ENCODE results near the gene ENTPD1. TPM values are rescaled to one million over a fixed set of nuclear protein-coding genes. Genes with fewer than 3 reads are reported as not detected.

ENTPD1 gene
- total and polyA plus RNA-seq, 9 of the 15 experiments (the other 6 are each of a cell fraction or from before 2014, with no cell fraction given): 0.07 to 1.5 (median 0.37) TPM

GRCh38 chr10:95841661-95842498, 85.9 kb downstream of the ENTPD1 start (continued):
- no peak for TF ChIP-seq CGGBP1 (CRISPR knock-in tag; IDR thresholded peaks at IDR 0.05)
- no peak for TF ChIP-seq ZNF143 (CRISPR knock-in tag; IDR thresholded peaks at IDR 0.05)
- TF ChIP-seq CTCF (IDR thresholded peaks at IDR 0.05 in 2 of 3, conservative IDR thresholded peaks at IDR 0.05 in 1 of 3; ENCODE audit: insufficient read depth in 2 of 3, low read depth in 1 of 3, low read length in 3 of 3): peak; percentile 55 to 70 (median 61); a peak in 5 of 6 replicates
- 0 out of 2 replicates have a peak, but pooled peaks have one; percentile 31 for TF ChIP-seq ZNF766 (CRISPR knock-in tag; conservative IDR thresholded peaks at IDR 0.05)
- TF ChIP-seq NFRKB (IDR thresholded peaks at IDR 0.05; ENCODE audit: low read depth): no peak
- 0 out of 2 replicates have a peak, but pooled peaks have one; percentile 11 for TF ChIP-seq PKNOX1 (IDR thresholded peaks at IDR 0.05)

Measured in K562 (cell line).